Measurements from ENCODE around the gene ITPA. TPM values are rescaled to one million over a fixed set of nuclear protein-coding genes. Genes with fewer than 3 reads are reported as not detected.
"Not testable (repeated sequence)": the region's sequence is repeated elsewhere in the genome, so short reads cannot be mapped to it uniquely, and the experiment has no call there.

The ITPA gene
- total RNA-seq, 2 experiments from 2014 or later, result 70.7 to 74.0 TPM

GRCh38 chr20:3187861-3188260 lies 21.4 kb upstream of the ITPA start:
- not testable (repeated sequence) for H3K36me3 Mint-ChIP-seq, H3K9me3 Mint-ChIP-seq, H3K27ac Mint-ChIP-seq, DNase-seq, H3K4me1 Mint-ChIP-seq, H3K27me3 Mint-ChIP-seq, H3K4me3 Mint-ChIP-seq

- no peak overlapping the region for H3K4me3 Mint-ChIP-seq
- H3K36me3 Mint-ChIP-seq, result peaks cover 10% of the 10 kb centered on the region
- H3K27ac Mint-ChIP-seq, result peak overlapping the region; percentile 44
- H3K9me3 Mint-ChIP-seq, result no peaks in the 10 kb centered on the region
- DNase-seq, result no peak
- H3K27me3 Mint-ChIP-seq, result no peaks in the 10 kb centered on the region
- H3K4me1 Mint-ChIP-seq, result peaks cover 4% of the 10 kb centered on the region
Measured at GRCh38 chr20:3188823-3189413, 20.4 kb upstream of the ITPA start.

- Mint-ChIP-seq H3K36me3 (peaks cover 10% of the 10 kb centered on the region), H3K4me3 (no peak overlapping the region), H3K27ac (peak overlapping the region; percentile 22)
Measured at GRCh38 chr20:3189561-3190131, 19.7 kb upstream of the ITPA start.

GRCh38 chr20:3190681-3191111 lies 18.6 kb upstream of the ITPA start:
- H3K27ac Mint-ChIP-seq, result no peak overlapping the region
- no peak overlapping the region for H3K4me3 Mint-ChIP-seq
- no peaks in the 10 kb centered on the region for H3K27me3 Mint-ChIP-seq
- no peaks in the 10 kb centered on the region for H3K9me3 Mint-ChIP-seq
- DNase-seq, result no peak
- peaks cover 10% of the 10 kb centered on the region for H3K4me1 Mint-ChIP-seq
- peaks cover 13% of the 10 kb centered on the region for H3K36me3 Mint-ChIP-seq

More at GRCh38 chr20:3189561-3190131, 19.7 kb upstream of the ITPA start:
- no peak for DNase-seq
- Mint-ChIP-seq H3K27me3 (no peaks in the 10 kb centered on the region), H3K4me1 (peaks cover 6% of the 10 kb centered on the region), H3K9me3 (no peaks in the 10 kb centered on the region)

GRCh38 chr20:3192226-3193015 lies 16.9 kb upstream of the ITPA start:
- no peak for DNase-seq
- Mint-ChIP-seq H3K4me1 (peaks cover 13% of the 10 kb centered on the region), H3K27me3 (no peaks in the 10 kb centered on the region), H3K4me3 (no peak overlapping the region), H3K9me3 (no peaks in the 10 kb centered on the region), H3K36me3 (peaks cover 14% of the 10 kb centered on the region), H3K27ac (no peak overlapping the region)

GRCh38 chr20:3193806-3194616 lies 15.3 kb upstream of the ITPA start:
- Mint-ChIP-seq H3K9me3 (no peaks in the 10 kb centered on the region), H3K27me3 (no peaks in the 10 kb centered on the region), H3K36me3 (peaks cover 17% of the 10 kb centered on the region), H3K4me1 (peaks cover 13% of the 10 kb centered on the region), H3K27ac (no peak overlapping the region), H3K4me3 (no peak overlapping the region)
- DNase-seq, result no peak

GRCh38 chr20:3194617-3195280 lies 14.5 kb upstream of the ITPA start:
- no peaks in the 10 kb centered on the region for H3K27me3 Mint-ChIP-seq
- peaks cover 24% of the 10 kb centered on the region for H3K36me3 Mint-ChIP-seq
- no peaks in the 10 kb centered on the region for H3K9me3 Mint-ChIP-seq
- H3K4me1 Mint-ChIP-seq, result peaks cover 13% of the 10 kb centered on the region
- H3K4me3 Mint-ChIP-seq, result no peak overlapping the region
- H3K27ac Mint-ChIP-seq, result no peak overlapping the region
- DNase-seq, result no peak

- H3K27me3 Mint-ChIP-seq, result no peaks in the 10 kb centered on the region
- H3K27ac Mint-ChIP-seq, result peak overlapping the region; percentile 23
- DNase-seq, result no peak
- H3K36me3 Mint-ChIP-seq, result peaks cover 29% of the 10 kb centered on the region
- no peaks in the 10 kb centered on the region for H3K9me3 Mint-ChIP-seq
- H3K4me3 Mint-ChIP-seq, result no peak overlapping the region
- peaks cover 10% of the 10 kb centered on the region for H3K4me1 Mint-ChIP-seq
Measured at GRCh38 chr20:3195590-3196237, 13.6 kb upstream of the ITPA start.

GRCh38 chr20:3199206-3199605 lies 10.1 kb upstream of the ITPA start:
- H3K9me3 Mint-ChIP-seq, result no peaks in the 10 kb centered on the region
- no peaks in the 10 kb centered on the region for H3K27me3 Mint-ChIP-seq
- no peak overlapping the region for H3K4me3 Mint-ChIP-seq
- H3K4me1 Mint-ChIP-seq, result peaks cover 17% of the 10 kb centered on the region
- H3K36me3 Mint-ChIP-seq, result peaks cover 33% of the 10 kb centered on the region
- DNase-seq, result no peak
- H3K27ac Mint-ChIP-seq, result no peak overlapping the region

- DNase-seq, result no peak
- Mint-ChIP-seq H3K27ac (no peak overlapping the region), H3K9me3 (no peaks in the 10 kb centered on the region), H3K4me3 (no peak overlapping the region), H3K36me3 (peaks cover 33% of the 10 kb centered on the region), H3K4me1 (peaks cover 17% of the 10 kb centered on the region), H3K27me3 (no peaks in the 10 kb centered on the region)
Measured at GRCh38 chr20:3199976-3200755, 9.1 kb upstream of the ITPA start.

- peak overlapping the region; percentile 25 for H3K27ac Mint-ChIP-seq
- peaks cover 27% of the 10 kb centered on the region for H3K36me3 Mint-ChIP-seq
- H3K4me3 Mint-ChIP-seq, result peak overlapping the region; percentile 95
- no peak for DNase-seq
- no peaks in the 10 kb centered on the region for H3K9me3 Mint-ChIP-seq
- no peaks in the 10 kb centered on the region for H3K27me3 Mint-ChIP-seq
- H3K4me1 Mint-ChIP-seq, result peaks cover 10% of the 10 kb centered on the region
Measured at GRCh38 chr20:3202965-3203314, 6.4 kb upstream of the ITPA start.

- H3K27me3 Mint-ChIP-seq, result no peaks in the 10 kb centered on the region
- peak; percentile 46 for DNase-seq
- H3K4me3 Mint-ChIP-seq, result peak overlapping the region; percentile 95
- H3K9me3 Mint-ChIP-seq, result no peaks in the 10 kb centered on the region
- H3K4me1 Mint-ChIP-seq, result peaks cover 10% of the 10 kb centered on the region
- peaks cover 27% of the 10 kb centered on the region for H3K36me3 Mint-ChIP-seq
- H3K27ac Mint-ChIP-seq, result peak overlapping the region; percentile 96
Measured at GRCh38 chr20:3203315-3204123, 5.8 kb upstream of the ITPA start.

Measured in activated naive CD8-positive, alpha-beta T cell treated with anti-CD3 and anti-CD28 coated beads for 36 hours (primary cell).